ENCODE data around the gene IFNA6.

IFNA6 gene

DNA sequence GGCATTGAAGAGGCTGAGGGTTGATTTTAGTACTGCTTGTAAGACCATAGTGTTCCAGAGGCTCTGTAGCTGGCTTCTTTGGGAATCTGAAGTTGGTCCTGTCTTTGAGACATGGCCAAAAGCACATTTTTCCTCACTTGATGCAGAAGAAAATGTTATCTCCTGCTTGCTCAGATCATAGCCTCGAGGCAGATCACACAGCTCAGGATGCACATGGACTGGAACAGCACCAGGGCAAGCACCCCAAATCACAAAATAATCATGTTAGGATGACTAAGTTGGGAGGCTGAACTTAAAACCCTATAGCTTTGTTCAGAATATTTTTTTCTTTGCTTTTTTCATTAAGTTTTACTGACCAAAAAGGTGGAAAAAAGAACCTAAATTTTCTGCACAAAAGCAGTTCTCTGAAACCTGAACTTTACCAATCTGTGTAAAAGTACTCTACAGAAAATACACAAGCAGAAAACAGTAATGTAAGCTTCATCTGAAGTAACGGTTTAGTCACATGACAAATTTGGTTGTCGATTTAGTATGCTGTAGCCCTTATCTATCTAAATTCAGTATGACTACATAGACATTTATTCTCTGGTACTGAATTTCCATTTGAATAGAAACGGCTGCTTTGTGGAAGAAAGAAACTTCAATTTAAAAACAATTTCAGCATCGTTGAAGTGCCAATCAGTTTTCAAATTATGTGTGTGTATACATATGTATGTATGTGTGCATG, 18.8 kb downstream of the IFNA6 start:
- no peak for DNase-seq (ENCODE audit: low read depth, low spot score)
- H3K27ac ChIP-seq, result no peak overlapping the region

DNA sequence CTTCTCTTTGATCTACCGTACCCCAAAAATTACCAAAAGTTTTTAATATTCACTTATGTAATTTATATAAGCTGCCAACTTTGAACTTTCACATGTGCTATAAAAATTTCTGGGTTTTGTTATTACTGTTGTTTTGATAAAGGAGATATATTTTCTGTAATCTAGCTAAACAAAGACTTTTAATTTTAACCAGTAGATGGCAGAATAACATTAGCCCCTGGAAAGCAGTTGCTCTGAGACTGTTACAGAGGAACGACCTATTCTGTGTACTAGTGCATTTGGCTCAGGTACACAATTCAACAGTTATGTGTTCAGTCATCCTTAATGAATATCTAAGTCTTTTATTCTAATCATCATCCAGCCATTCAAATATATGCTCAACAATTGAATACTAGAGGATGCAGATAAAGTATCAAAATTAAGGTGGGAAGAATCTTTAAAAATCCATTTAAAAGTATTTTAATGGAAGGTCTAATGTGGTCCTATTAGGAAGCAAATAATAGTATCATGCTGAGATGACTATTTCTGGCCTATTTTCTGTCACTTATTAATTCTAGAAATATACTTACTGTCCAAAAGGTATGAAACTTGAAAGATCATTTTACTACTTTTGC, 24.1 kb downstream of the IFNA6 start:
- no peak for DNase-seq (ENCODE audit: low read depth, low spot score)
- H3K27ac ChIP-seq, result no peak overlapping the region

GRCh38 chr9:21324047-21324446, 26.6 kb downstream of the IFNA6 start:
- no peak for DNase-seq (ENCODE audit: low read depth, low spot score)
- no peak overlapping the region for H3K27ac ChIP-seq

DNA sequence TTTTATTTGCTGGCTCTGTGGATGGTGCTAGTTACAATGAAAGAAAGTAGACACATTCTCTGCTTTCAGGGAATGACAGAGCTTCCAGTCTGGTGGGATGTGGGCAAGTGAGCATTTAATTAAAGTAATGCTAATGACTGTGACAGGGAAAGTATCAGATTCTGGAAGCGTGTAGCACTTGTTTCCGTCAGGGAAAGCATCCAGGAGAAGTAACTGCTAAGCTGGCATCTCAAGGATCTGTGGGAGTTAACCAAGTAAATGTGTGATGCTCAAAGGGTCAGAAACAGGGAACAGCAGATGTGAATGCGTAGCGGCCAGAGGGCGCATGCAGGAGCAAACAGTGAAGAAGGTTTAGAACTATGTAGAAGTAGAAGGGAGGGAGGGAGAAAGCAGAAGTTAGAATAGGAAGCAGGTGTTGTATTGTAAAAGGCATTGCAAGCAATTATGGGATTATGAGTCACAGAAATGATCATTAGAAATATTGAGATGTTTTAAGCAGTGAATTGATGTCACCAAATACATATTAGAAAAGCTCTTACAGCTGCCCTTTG, 27.7 kb downstream of the IFNA6 start:
- DNase-seq (ENCODE audit: low read depth, low spot score), result no peak

GRCh38 chr9:21320465-21320864, 30.2 kb downstream of the IFNA6 start:
- H3K27ac ChIP-seq, result no peak overlapping the region
- no peak for DNase-seq (ENCODE audit: low read depth, low spot score)

More for the DNA sequence above, 27.7 kb downstream of the IFNA6 start:
- H3K27ac ChIP-seq, result no peak overlapping the region

GRCh38 chr9:21317956-21318923, 32.4 kb downstream of the IFNA6 start:
- no peak overlapping the region for H3K27ac ChIP-seq
- no peak for DNase-seq (ENCODE audit: low read depth, low spot score)

GRCh38 chr9:21316860-21317259, 33.8 kb downstream of the IFNA6 start:
- DNase-seq (ENCODE audit: low read depth, low spot score), result no peak
- H3K27ac ChIP-seq, result no peak overlapping the region

DNA sequence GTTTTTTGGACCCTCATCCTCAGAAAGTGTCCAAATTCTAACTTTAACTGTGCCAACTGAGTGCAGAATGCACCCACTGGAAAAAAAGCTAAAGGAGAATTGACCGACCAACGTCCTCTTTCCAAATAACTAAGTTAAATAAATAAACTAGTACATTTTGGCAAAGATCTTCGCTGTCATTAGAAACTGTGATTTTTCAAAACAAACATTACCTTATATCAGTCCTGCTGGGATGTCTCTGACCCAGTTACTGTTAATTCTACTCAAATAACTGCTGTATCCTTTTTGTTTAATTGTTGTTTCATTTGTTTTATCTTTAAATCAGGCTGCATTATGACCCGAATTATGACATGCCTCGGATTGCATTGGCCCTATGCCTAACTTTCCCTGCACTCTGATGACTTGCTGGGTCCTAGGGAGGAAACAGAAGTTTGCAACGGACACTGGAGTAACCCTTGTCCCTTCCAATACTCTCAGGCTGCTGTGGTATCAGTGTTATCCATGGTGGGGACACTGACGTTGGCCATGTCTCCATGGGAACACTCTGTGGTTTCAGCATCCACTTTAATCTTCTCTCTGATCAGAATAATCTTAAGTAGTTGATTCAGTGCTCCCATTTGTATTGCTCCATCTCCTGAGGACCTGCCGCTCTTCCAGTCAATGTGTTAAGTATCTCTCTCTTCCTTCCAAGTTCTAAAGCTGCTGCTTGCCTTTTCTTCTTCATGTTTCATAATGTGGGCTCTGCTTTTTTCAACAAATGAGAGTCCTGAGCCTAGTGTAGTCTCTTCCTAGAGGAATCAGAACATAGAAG, 34.5 kb downstream of the IFNA6 start:
- H3K27ac ChIP-seq, result no peak overlapping the region
- DNase-seq (ENCODE audit: low read depth, low spot score), result no peak

DNA sequence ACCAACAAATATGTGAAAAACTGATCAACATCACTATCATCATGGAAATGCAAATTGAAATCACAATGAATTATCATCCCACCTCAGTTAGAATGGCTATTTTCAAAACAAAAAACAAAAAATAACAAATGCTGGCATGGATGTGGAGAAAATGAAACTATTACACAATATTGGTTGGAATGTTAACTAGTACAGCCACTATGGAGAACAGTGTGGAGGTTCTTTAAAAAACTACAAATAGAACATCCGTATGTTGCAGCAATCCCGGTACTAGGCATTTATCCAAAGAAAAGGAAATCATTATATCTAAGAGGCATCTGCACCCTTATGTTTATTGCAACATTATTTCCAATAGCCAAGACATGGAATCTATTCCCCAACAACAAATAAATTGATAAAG, 36.5 kb downstream of the IFNA6 start:
- no peak for DNase-seq (ENCODE audit: low read depth, low spot score)
- no peak overlapping the region for H3K27ac ChIP-seq

DNA sequence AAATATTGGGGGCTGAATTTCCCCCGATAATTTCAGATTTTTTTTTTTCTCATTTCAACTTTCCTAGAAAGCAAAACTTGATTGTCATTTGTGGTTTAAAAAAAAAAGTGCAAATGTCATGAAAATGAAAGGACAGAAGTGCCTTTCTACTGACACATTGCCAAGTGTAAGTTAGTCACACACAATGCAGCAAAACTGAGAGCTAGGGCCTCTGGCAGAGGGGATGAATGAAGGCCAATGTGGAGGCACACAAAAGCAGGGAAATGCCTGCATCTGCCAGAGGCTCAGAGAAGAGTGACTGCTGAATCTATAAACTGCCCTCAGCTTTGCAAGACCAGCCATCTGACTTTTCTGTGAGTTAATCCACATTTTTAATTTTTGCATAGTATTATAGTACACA, 38.8 kb downstream of the IFNA6 start:
- DNase-seq (ENCODE audit: low read depth, low spot score), result no peak
- no peak overlapping the region for H3K27ac ChIP-seq

GRCh38 chr9:21305213-21305612, 45.5 kb downstream of the IFNA6 start, which contains the start of gene IFNA5:
TSS of gene IFNA5 (minus strand) at chr9:21305313. CDS start at chr9:21305256, 57 bp downstream.
- H3K27ac ChIP-seq, result no peak within 1 kb of the TSS
- DNase-seq (ENCODE audit: low read depth, low spot score), result no peak
